ENCODE measurements around the gene CTNNBL1.

CTNNBL1 gene

DNA sequence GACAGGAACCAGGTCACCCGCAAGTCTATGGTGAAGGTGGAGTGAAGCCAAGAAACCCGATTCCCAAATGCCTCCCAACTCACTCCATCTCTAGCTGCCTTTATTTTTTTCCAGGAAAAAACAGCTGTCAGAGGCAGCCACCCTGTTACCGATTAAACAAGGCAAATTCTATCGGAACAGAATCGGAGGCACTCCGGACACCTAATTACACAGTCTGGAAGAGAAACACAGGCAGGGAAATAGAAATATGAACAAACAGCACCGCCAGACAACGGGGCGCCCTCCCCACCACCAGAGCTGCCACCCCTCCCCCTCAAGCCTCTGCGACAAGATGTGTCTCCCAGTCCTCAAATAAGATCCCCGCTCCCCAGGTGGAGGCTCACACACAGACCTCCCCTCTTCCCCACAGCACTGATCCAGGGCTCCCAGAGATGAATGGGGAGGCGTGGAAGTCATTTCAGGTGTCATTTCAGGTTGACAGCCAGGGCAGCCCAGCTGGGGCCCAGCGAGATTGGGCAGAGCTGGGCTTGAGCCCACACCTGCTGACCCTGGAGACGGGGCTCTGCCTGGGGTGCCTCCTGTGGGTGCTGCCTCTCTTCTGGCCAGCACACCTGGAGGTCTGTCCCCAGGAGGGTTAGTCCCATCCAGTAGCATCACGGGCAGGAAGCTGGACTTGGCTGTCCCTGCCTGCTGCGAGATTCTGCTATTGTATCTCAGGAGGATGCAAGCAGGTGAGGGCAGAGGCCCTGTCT lies 189.3 kb downstream of the CTNNBL1 start:
- DNase-seq (ENCODE audit: extremely low read depth, insufficient read length): no peak
- Histone ChIP-seq H3K36me3 (ENCODE audit: control insufficient read depth, insufficient read depth, low read length) (no peaks in the 10 kb centered on the region), H3K4me3 (replicated peaks; ENCODE audit: low read depth, low read length) (no peak overlapping the region), H3K27me3 (replicated peaks; ENCODE audit: control insufficient read depth, insufficient read depth, low read length) (no peaks in the 10 kb centered on the region)
- TF ChIP-seq, protein P1, sequence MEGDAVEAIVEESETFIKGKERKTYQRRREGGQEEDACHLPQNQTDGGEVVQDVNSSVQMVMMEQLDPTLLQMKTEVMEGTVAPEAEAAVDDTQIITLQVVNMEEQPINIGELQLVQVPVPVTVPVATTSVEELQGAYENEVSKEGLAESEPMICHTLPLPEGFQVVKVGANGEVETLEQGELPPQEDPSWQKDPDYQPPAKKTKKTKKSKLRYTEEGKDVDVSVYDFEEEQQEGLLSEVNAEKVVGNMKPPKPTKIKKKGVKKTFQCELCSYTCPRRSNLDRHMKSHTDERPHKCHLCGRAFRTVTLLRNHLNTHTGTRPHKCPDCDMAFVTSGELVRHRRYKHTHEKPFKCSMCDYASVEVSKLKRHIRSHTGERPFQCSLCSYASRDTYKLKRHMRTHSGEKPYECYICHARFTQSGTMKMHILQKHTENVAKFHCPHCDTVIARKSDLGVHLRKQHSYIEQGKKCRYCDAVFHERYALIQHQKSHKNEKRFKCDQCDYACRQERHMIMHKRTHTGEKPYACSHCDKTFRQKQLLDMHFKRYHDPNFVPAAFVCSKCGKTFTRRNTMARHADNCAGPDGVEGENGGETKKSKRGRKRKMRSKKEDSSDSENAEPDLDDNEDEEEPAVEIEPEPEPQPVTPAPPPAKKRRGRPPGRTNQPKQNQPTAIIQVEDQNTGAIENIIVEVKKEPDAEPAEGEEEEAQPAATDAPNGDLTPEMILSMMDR (IDR thresholded peaks at IDR 0.05; ENCODE audit: insufficient read depth, low read length, poor library complexity, severe bottlenecking): no peak

DNA sequence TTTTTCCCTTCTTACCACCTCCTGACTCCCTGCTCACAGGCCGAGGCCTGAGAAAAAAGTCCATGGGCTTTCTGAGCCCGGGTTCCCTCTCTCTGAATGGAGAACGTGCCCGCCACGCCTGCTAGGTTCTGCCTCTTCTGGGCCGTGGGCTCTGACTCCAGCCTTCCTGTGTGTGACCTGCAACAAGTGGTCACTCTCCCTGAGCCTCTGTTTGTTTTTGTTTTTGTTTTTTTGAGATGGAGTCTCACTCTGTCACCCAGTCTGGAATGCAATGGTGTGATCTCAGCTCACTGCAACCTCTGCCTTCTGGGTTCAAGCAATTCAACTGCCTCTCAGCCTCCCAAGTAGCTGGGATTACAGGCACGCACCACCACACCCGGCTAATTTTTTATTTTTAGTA lies 191.2 kb downstream of the CTNNBL1 start:
- DNase-seq (ENCODE audit: extremely low read depth, insufficient read length): no peak
- H3K4me3 ChIP-seq (replicated peaks; ENCODE audit: low read depth, low read length): no peak overlapping the region
- no peaks in the 10 kb centered on the region for H3K36me3 ChIP-seq (ENCODE audit: control insufficient read depth, insufficient read depth, low read length)
- TF ChIP-seq, protein P1 (IDR thresholded peaks at IDR 0.05; ENCODE audit: insufficient read depth, low read length, poor library complexity, severe bottlenecking): no peak
- no peaks in the 10 kb centered on the region for H3K27me3 ChIP-seq (replicated peaks; ENCODE audit: control insufficient read depth, insufficient read depth, low read length)

DNA sequence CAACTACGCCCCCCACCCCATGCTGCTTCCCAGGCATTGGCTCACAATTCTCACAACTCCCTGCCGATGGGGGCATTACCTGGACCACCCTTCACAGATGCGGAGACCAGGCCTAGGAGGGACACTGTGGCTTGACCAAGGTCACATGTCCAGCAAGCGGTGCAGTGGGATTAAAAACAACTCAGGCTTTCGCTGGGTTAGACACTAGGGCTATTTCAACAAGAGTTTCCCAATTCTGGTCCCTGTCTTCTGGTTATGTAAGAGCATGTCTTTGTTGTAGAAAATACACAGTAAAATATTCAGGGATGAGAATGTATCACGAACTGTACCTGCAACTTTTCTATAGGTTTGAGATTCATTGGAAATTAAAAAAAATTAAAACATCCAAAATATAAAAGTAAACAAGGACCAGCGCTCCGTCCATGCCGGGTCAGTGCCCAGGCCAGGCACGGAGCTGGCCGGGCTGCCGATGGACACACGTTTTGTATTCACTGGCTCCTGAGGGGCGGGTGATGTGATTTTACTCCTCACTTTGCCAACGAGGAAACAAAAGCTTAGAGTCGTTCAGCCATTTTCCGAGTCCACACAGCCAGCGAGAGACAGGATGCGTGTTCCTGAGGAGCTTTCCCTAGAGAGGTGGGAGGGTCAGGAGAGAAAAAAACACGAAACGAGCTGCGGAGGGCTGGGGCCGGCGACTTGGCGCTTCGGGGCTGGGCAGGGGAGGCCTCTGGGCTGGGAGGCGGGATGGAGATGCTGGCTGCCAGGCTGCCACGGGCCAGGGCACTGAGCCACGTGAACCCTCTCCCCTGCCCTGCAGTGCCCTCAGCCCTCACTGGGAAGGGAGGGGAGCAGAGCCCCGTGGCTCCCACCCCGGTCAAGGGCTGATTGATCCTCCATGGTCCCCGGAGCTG lies 192.0 kb downstream of the CTNNBL1 start:
- Histone ChIP-seq H3K36me3 (ENCODE audit: control insufficient read depth, insufficient read depth, low read length) (no peaks in the 10 kb centered on the region), H3K27me3 (replicated peaks; ENCODE audit: control insufficient read depth, insufficient read depth, low read length) (no peaks in the 10 kb centered on the region), H3K4me3 (replicated peaks; ENCODE audit: low read depth, low read length) (no peak overlapping the region)
- TF ChIP-seq, protein P1 (IDR thresholded peaks at IDR 0.05; ENCODE audit: insufficient read depth, low read length, poor library complexity, severe bottlenecking): no peak
- DNase-seq (ENCODE audit: extremely low read depth, insufficient read length): no peak

DNA sequence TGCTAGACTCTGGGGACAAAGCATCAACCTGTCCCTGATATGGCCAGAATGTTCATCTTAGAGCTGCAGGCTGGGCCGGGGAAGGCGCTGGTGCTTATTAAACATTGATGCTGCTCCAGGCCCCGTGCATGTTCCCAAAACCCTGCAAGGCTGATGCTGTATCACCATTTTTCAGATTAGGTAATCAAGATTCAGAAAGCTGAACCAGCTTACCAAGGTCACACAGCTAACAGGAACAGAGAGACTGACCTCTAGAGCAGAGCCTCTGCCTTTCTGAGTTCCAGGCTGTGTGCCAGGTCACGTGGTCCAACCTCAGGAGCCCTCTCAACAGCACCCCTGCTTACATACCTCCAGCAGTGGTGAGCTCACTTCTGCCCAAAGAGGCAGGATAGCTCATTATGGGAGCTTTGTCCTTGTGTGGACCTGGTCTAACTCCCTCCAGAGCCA lies 193.0 kb downstream of the CTNNBL1 start:
- no peak for DNase-seq (ENCODE audit: extremely low read depth, insufficient read length)
- TF ChIP-seq, protein P1 (IDR thresholded peaks at IDR 0.05; ENCODE audit: insufficient read depth, low read length, poor library complexity, severe bottlenecking): no peak
- H3K4me3 ChIP-seq (replicated peaks; ENCODE audit: low read depth, low read length): no peak overlapping the region
- no peaks in the 10 kb centered on the region for H3K27me3 ChIP-seq (replicated peaks; ENCODE audit: control insufficient read depth, insufficient read depth, low read length)
- H3K36me3 ChIP-seq (ENCODE audit: control insufficient read depth, insufficient read depth, low read length): no peaks in the 10 kb centered on the region

DNA sequence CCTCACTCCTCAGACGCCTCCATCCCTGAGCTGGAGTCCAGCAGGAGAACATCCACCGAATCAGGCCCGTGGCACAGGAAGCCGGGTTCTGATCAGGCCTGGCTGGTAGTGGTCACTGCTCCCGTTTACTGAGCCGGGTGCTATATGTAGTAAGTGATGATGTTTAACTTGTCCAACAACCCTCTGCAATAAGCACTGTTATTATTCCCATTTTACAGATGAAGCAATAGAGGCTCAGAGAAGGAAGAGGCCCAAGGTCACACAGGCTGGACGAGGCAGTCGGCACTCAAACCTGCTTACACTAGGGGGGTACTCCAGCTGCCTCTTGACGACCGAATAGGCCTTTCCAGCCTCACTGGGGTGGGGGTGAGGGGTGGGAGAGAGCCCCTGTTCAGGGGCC lies 194.8 kb downstream of the CTNNBL1 start:
- Histone ChIP-seq H3K27me3 (replicated peaks; ENCODE audit: control insufficient read depth, insufficient read depth, low read length) (no peaks in the 10 kb centered on the region), H3K4me3 (replicated peaks; ENCODE audit: low read depth, low read length) (no peak overlapping the region), H3K36me3 (ENCODE audit: control insufficient read depth, insufficient read depth, low read length) (no peaks in the 10 kb centered on the region)
- TF ChIP-seq, protein P1 (IDR thresholded peaks at IDR 0.05; ENCODE audit: insufficient read depth, low read length, poor library complexity, severe bottlenecking): no peak
- DNase-seq (ENCODE audit: extremely low read depth, insufficient read length): no peak

Measured in GM06990 (cell line).